Suppressor macrophage treated with lipopolysaccharide for 1 hour (primary cell): ENCODE data around the gene JKAMP.

Experiments used
- DNase-seq, 3 donors: peaks; one replicate each; pipeline ENCODE4 v3.0.0-alpha.2; 2020 to 2022

The JKAMP gene

DNA sequence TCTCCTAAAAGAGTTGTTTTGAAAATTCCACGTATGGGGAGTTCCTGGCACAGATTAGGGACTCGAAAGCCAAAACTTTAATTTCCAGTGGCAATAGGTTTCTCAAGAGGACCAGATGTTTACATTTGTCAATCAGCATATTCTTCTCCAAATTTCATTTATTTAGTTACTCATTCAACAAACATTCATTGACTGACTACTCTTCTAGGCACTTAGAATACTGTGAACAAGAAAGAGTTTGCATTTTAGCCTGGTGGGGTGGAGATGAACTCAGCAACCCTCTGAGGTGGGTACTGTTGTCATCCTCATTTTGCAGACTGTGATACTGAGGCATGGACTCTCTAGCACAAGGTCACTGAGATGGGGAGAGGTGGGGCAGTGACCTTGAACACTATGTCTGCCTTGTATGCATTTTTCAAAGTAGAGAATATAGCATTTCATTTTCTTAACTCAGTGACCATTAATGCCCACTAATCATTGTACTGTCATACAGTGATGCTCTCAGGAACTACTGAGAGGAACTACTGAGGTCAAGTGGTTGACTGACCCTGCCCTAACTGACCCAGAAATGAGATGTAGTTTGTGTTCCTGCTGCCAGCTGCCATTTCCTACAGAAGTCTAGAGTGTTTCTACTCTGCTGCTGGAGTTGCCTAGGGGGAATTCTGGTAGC, 2.3 kb upstream of the JKAMP start:
- peak; percentile 21 to 46 (median 25) for DNase-seq

DNA sequence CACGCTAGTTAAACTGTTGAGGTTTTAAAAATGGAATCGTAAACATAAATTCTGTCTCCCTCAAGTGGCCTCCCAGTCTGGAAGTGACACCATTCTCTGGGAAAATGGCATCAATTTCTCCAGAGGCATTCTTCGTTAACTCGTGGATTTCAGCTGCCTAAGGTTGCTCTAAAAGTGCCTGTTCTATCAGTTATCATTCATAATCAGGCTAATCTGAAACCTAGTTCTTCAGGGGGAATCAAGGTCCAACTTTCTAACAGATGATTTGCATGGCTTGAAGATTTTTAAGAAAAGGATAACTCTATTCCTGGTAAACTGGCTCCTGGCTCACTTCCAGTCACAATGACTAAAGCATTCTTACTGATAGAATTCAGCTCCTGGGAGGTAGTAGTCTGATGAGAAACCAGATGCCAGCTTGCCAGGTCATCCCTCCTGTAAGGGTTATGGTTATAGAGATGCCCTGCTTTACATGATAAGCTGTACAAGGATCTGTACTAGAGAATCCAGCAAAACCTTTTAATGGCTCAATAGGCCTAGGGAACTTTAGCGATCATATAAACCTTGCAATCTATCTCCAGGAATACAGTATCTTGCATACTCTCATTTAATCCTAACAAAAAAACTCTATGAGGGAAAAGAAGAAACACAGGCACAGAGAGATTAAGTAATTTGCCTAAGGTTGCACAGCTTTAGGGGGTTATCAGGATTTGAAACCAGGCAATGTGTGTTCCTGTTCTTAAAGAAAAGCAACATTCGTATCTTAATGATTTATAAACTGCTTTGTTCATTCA, 1.6 kb upstream of the JKAMP start:
- DNase-seq = peak in 2 of 3 donors; percentile 21 to 43

DNA sequence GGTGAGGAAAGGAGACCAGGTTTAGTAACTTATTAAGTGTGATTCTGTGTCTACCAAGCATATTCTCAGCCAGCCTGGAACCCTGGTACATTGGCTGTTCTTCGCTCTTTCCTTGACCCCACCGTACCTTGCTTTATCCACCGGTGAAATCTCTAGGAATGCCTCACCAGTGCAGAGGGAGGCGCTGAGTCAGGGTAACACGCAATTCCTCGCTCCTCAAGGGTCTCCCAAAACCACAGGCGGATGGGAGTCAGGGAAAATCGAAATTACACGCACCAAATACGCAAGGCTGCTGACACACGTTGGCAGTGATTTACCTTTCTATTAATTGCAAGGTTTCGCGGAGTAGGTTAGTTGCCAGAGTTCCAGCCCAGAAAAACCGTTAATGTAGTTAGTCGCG, 954 bp upstream of the JKAMP start:
- DNase-seq = no peak

DNA sequence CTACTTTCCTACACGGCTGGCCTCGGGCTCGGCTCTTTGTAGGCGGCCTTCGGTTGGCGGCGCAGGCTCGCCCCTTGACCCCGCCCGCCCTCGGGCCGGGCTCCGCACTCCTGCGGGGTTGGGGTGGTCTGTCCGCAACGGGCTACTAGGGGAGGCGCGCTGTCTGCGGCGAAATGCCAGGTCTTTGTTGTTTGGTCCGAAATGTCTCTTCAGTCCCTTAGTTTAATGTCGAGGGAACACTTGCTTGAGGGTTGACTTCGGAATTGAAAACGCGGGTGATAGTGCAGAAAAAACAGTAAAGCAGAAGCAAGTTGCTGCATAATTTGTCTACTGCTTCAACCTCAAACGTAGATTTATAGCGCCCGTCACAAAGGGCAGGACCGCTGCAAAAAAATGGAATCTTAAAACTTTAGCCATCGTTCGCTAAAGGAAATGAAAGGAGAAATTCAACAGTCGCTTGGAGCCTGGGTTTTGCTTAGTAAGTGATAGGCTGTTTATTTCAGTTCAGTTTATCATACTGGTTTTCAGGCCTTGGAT, 390 bp downstream of the JKAMP start:
- DNase-seq = peak in 2 of 3 donors; percentile 36 to 38

DNA sequence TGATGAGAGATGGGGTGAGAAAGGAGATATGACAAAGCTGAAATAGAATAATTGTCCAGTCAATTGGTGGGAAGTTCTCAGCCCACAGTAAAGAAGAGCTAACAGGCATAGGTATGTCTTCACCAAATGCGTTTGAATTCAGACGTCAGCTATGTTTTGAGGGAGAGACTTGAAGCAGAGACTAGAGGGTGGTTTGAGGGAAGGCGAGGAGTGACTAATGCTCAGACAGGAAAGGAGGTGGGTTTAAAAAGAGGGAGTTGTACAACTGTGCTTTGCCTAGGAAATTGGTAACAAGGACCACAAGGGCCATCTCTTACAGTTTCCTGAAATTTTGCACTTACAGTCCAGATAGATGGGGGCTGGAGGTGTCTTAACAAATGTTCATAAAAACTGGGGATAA, 6.4 kb downstream of the JKAMP start:
- DNase-seq = no peak

DNA sequence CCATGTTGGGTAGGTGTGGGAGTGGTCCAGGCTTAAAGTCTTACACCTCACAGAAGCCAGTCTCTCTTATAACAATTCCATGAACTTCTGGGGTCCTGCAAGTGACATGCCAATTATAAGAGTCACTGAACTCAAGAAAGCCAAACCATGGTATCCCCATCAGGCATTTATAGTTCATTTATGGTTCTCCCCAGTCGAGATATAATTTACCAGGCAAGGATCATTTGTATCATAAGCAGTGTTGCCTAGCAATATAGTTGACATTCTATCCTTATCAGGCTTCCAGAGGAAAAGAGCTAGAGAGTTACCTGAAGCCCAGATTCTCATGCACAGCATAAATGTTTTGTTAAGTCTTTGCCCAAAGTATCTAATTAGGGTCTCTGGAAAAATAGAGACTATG, 8.1 kb downstream of the JKAMP start:
- DNase-seq = no peak

DNA sequence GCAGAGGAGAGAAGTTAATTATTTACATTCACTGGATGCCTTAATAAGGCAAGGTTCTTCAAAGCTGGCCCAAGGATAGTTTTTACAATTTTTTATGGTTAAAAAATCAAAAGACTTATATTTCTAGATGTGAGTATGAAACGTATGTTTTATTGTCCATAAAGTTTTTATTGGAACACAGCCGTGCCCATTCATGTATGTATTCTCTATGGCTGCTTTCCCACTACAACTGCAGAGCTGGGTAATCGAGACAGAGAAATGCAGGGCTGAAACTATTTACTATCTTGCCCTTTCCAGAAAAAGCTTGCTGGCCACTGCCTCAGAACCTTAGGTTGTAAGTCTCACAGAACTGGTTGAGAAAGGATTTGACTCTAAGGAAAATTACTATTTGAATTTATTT, 16.4 kb downstream of the JKAMP start:
- DNase-seq = no peak

DNA sequence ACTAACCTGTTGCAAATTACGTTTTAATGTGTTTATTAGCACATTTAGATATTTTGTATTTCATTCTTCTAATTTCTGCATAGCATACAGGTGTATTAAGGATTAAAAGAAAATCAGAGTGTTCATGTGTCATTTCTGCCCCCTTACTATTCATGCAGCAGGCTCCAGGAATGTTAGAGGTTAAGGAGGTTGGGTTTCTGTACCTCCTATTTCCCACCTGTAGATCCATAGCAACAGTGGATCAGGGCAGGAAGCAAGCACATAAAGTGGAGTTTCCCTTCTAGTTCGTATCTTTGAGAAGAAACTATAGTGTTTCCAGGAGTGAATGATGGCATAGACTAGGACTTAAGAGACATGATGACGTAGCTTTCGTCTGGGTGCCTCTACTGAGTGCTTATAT, 18.9 kb downstream of the JKAMP start:
- DNase-seq = no peak

DNA sequence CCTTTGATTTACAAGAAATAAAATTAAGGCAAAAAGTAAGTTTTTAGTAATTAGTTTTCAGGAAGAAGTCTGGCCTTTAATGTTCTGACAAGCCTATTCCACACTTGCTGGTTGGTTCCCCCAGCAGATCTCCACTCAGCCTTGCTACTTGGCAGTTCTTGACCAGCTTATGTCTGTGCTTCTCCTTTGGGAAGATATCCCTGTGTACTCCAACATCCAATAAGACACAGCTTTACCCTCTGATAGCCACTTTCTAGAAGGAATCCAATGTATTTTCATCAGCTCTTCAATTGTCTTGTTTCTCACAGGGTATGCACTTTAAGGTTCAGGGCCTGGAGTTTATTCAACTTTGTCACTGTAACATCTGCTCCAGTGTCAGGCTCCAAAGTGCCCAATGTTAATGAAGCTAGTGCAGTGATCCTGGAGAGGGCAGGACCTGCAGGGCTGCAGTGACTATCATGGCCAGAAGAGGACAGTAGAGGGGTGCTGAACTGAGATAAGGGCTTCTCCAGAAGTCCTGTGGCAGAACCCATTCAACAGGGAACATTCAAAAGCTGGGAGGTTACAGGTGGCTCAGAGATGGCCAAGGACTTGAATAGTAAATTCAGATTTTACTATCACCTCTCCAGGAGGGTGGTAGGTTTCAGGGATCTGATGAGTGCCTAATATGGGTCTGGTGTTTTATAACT, 22.9 kb downstream of the JKAMP start:
- DNase-seq = peak; percentile 59 to 68 (median 66)

DNA sequence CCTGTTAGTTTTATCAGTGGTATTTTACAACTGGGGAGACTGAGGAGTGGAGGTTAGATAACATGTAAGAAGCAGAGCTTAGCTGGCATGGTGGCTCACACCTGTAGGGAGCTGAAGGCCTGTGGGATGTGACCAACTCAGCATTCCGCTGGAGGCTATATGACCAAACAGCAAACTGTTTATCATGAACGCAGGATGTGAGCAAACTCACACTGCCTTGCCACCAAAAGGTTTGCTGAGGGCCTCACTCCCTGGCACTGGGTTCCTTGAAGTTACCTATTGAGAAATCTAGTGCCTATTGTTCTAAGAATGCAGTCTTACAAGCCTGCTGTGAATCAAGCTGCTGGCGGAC, 23.4 kb downstream of the JKAMP start:
- DNase-seq = no peak

DNA sequence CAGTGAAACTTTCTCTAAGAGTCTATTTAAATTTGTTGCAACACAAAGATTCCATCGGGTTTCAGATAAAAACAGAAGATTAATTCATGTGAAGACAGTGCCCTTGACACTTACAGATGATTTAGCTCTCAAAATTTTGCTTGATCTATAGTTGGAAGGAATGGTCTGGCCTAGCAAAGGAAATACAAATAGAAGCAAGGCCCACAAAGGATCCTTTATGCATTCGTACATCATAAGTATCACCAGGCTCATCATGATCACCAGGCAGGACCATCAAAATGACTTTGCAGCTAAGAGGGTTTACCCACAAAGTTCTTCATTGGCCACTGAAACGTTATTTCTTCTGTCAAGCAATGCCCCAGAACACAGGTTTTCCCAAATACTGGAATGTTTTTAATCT, 24.8 kb downstream of the JKAMP start:
- DNase-seq = no peak

DNA sequence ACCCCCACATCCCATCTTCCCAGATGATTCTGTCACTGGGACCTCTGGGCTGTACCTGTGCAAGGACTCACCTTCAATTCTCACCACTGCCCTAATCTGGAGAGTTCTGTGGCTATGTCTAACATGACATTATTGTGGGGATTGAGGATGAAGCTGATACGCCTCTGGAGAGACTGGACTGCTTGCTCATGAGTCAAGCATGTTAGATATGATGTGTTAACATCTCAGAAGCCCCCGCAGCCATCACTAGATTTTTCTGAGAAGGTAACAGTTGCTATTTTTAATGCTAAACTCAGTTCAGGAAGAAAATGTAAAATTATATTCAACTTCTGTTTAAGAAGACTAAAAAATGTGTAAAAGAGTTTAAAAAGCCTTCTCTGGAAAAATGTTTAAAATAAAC, 25.7 kb downstream of the JKAMP start:
- DNase-seq = no peak

DNA sequence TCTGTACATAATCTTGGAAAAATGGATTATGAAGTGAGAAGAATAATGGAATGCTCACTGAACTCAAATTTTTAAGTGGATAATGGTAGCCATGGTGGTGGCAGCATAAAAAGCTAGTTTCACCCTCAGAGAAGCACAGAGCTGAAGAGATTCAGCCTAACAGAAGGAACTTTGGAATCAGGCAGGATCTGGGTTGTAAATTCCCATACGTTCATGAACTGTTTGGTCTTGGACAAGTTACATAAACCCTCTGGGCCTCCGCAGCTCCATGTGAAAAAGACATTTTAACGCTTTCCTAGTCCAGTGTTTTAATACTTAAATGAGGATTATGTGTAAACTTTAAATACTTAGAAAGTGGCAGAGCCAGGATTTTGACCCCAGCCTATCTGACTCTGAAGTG, 26.6 kb downstream of the JKAMP start:
- no peak for DNase-seq

DNA sequence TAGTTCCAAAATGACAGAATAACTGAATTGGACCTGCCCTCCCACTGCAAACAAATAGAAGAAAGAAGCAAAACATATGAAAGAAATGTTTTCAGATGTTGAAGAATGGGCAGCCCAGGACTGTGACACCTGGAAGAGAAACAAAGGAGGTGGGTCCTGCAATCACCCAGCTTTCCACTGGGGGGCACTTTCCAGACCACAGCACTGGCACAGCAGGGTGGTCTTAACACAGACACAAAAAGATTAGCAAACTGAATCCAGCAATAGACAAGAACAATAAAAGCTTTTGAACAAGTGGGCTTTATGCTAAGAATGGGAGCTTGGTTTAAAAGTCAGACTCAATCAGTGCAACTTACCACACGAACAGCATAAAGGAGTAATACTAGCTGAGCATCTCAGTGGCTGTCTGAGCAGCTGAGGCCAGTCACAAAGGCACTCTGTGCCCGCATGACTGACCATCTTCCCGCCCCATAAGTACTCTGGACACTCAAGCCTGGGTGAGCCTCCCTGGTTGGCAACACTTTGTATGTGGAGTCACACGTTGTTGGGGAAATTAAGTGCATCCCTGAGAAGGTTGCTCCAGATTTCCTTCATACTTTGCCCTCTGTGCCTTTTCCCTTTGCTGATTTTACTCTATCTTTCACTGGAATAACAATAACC, 27.7 kb downstream of the JKAMP start:
- peak in 1 of 3 donors; percentile 13 for DNase-seq

DNA sequence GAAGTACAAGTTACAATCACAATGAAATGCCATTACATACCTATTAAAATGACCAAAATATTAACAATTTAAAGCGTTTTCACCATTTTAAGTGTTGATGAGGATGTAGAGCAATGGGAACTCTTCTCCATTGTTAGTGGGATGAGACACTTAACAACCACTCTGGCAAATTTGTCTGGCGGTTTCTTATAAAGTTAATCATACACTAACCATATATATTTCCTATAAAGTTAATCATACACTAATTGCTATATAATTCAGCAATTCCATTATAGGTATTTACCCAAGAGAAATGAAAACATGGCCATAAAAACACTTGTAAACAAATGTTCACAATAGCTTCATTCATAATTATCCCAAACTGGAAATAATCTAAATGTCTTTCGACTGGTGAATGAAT, 35.9 kb downstream of the JKAMP start:
- no peak for DNase-seq

DNA sequence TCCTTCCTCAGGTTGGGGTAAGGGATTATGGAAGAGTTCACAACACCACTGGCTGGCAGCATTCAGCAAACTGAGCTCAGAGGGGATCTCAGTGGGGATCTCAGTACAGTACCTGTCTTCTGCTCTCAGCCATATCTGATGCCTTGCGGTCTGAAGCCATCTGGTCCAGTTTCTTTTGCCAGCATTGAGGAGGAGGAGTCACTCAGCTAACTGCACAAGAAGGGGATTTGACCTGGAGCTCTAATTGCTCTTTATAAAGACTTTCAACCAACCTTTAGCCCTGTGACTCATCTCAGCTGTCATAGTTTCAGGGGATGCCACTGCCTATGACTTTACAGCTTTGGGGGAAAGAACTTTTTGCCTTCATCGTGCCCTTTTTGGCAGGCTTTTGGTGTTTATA, 44.9 kb downstream of the JKAMP start:
- no peak for DNase-seq

DNA sequence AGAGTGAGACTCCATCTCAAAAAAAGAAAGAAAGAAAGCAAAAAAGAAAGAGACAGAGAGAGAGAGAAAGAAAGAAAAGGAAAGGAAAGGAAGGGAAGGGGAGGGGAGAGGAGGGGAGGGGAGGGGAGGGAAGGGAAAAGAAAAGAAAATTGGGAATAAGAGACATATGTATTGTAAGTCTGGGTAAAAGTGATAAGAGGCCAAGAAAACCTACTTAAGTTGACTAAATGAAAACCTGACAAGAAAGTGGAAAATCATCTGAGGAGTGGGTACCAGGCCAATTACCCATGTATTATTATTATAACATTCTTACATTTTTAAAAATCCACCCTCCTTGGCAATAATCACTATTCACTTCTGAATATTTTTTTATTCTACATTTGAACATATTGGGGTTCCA, 46.0 kb downstream of the JKAMP start:
- no peak for DNase-seq

DNA sequence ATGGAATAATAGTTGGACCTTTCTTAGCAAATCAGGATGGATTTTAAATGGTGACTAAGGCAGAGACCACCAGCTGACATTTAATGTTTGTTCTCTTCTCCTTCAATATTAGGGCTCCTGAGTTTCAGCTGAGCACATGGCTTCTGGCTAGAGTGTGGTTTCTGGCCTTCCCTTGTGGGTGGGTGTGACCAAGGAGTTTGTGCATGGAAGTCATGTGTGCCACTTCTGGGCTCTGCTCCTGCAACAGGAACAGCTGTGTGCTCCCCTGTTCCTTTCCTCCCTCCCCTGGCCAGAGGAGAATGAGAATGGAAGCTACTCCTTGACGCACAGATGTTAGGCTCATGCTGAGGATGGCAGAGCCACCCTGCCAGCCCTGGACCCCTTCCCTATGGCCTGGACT, 48.1 kb downstream of the JKAMP start:
- no peak for DNase-seq

DNA sequence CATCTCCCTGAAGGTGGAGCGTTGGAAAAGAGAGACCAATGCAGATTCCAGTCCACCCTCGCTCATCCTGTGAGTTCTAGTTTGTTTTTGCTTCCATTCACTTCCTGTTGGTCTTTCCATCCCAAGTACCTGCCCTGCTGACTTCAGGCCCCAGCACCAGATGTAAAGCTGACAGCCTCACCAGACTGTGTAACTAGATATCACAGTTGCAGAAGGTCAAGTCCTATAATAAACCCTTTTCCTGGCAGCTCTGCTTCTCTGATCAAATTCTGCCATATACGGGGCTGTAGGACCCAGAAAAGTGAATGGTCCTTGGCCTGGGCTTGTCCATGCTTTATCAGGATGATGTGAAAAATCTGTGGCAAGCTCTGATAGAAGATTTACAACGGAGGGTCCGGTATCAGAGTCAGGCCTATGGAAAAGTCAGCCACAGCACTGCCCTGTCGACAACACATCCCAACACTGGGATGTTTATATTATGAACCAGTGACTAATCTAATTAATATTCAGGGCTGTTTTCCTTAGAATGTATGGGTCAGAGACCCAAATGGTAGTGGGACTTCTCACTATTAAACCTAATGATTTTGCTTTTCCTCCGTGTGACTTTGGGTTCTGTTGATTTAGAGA, 50.2 kb downstream of the JKAMP start:
- DNase-seq = no peak

DNA sequence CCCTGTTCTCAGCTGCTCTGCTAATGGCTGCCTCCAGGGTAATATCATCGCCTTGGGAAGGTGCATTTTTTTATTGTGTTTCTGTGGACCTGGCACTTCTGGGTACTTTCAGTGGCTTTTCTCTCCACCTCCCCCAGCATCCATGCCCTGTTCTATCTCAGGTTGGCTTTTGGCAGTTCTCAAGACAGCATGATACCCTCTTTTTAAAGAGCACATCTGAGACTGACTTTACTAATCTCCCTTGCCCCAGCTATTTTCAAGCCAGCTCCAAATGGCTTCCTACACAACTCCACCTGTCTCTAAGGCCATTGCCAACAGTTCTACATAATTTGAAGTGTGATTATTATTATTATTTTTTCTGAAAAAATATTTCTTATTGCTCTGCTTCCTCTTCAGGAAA, 53.2 kb downstream of the JKAMP start:
- no peak for DNase-seq

DNA sequence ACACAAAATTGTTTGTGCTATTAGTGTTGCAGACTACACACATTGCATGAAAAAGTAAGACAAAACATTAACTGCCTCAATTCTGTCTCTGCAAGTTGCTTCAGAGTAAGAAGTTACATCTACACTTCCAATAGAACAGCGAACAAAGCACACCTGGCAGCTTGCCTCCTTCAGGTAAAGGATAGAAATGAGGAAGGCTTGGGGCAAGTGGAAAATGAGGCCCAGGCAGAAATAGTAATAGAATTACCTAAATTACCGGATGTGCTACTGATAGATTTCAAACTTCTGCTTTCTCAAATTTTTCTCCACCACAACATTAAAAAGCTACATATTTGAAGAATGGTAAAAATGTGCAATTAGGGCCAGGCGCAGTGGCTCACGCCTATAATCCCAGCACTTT, 54.6 kb downstream of the JKAMP start:
- DNase-seq = no peak

DNA sequence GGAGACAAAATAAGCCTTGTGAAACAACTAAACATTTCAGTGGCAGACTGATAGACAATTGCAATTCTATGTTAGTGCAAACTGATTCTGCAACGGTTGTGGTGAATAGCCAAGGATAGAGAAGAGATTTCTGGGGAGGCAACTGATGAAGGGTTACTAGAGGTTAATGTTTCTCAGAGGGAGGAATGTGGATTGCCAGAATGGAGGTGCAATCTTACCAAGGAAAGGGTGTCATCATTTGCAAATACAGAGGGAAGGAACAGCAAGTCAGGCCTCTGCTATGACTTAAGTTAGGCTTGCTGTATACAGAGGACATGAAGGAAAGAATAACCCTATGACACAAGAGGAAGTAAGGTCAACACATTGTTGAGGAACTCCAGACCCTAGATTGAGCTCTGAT, 56.5 kb downstream of the JKAMP start:
- no peak for DNase-seq

DNA sequence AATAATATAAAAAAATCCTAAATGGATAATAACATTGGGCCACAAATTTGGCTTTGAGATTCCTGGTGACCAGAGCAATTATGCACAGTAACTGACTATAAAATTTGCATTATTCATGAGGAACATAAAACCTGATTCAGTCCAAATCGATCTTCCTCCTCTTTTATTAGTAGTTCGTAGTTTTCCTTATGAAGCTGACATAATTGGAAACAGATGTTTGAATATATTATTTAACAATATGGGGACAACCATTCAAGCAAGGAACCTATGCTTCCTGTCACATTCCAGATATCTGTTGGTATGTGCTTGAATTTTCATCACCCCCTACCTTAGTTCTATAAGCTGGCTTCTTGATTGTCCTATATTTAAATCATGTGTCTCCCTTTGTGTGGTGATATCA, 57.4 kb downstream of the JKAMP start:
- DNase-seq = no peak
